Putamen (tissue), 1 donor: ENCODE data around the gene ILDR2.
A peak's percentile ranks its signal among the peaks of the same experiment; 100 is the strongest.
"Not testable (repeated sequence)": the region's sequence is repeated elsewhere in the genome, so short reads cannot be mapped to it uniquely, and the experiment has no call there.

ENCODE experiments used
- DNase-seq: peaks from one replicate; pipeline ENCODE4 v3.0.0-alpha.2; 2016; ENCODE audit warnings: low spot score

Gene ILDR2

DNA sequence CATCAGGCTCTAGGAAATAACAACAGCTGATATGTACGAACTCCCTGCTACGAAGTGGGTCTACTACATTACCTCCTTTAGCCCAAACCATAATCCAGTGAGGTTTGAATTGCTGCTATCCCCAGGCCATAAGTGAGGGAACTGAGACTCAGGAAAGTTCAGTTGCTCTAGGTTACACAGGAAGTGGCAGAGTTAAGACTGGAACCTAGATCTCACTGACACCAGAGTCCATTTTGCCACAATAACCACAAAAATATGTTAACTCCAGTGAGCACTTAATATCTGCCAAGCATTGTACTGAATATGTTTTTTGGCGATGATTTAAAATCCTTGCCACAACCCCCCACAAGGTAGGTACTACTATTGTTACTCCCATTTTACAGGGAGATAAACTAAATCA, 90.4 kb downstream of the ILDR2 start:
- DNase-seq = no peak

DNA sequence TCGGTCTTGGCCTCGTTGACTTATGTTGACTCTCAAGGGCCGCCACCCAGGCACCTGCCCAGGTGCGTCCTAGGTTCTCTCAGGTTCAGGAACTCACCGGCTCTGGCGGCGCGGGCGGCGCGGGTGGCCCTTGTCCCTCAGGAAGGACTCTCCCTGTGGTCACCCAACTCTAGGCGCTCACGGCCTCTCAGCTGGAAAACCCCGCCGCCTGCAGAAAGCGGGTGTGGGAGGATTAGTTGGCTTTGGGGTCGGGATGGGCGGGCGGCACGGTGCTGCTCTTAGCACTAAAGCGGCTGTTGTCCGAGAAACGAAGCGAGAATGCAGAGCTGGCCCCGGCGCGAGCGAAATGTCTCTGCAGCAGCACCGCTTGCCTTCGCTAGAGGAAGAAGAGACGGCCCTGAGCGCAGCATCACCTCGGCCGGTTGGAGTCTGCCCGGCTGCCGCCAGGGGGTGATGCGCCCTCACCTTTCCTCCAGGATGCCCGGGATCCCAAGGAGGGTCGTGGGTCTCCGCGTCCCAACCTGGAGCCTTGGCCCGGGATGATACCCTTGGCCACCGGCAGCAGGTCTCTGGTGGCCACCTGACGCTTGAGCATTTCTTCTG, 91.2 kb downstream of the ILDR2 start:
- DNase-seq = peak; percentile 32

- DNase-seq = no peak
Measured at GRCh38 chr1:166882893-166883292, 92.4 kb downstream of the ILDR2 start.

DNA sequence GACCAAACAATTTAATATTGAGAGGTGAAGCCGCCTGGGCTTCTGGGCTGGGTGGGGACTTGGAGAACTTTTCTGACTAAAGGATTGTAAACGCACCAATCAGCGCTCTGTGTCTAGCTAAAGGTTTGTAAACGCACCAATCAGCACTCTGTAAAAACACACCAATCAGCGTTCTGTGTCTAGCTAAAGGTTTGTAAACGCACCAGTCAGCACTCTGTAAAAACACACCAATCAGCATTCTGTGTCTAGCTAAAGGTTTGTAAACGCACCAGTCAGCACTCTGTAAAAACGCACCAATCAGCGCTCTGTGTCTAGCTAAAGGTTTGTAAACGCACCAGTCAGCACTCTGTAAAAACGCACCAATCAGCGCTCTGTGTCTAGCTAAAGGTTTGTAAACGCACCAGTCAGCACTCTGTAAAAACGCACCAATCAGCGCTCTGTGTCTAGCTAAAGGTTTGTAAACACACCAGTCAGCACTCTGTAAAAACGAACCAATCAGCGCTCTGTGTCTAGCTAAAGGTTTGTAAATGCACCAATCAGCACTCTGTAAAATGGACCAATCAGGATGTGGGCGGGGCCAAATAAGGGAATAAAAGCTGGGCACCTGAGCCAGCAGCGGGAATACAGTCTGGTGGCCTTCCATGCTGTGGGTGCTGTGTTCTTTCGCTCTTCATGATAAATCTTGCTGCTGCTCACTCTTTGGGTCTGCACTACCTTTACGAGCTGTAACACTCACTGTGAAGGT, 97.0 kb downstream of the ILDR2 start:
- DNase-seq = not testable (repeated sequence)

DNA sequence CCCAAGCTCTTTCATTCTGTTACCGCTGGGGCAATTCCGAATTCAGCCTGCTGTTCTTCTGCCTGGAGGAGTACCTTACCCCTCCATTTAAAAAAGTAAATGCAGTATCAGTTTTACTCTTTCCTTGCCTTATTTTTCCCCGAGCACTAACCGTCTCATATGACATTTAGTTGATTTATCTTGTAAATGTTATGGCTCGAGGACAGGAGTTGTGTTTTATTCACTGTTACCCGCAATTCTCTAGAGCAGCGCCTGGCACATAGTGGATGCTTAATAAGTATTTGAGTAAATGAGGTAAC, 98.9 kb downstream of the ILDR2 start:
- DNase-seq = no peak

DNA sequence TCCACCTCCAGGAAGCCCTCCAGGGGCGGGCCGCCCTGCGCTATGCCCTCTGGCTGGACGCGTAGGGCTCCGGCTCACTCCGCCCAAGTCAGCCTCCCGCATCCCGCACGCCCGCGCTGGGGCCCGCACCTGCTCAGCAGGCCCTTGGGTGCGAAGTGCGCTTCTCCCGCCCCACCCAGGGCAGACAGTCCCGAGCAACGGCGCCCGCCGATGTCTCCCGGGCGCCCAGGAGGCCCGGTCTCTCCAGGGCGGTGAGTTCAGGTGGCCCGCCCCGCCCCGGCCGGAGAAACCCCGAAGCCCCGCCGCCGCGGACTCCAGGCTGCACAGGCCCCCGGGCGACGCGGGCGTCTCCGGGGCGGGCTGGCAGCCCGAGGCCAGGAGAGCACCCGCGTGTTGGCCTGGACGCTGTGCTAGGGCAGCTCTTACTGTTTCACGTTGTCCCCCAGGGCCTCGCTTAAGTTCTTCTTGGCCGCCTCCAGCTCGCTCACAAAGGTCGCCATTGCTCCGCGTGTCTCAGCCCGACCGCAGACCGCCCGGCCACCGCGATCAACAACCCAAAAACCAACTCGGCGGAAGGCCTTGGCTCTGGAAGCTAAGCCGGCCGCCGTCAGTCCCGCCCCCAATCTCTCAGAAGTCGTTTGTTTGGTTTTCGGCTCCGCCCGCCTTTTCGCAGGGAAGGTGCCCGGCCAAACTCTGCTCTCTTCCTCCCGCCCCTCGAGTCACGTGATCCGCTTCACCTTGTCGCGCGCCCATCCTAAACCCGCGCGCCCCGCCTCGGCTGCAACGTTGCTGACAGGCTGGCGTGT, 99.4 kb downstream of the ILDR2 start, which contains the start of gene TADA1:
TSS of gene TADA1 (minus strand) at position 531 of the 806 bp plus-strand sequence. CDS start at position 500, 31 bp downstream.
- peak; percentile 98 for DNase-seq

- DNase-seq = no peak
Measured at GRCh38 chr1:166875302-166875733, 100.0 kb downstream of the ILDR2 start.

GRCh38 chr1:166874464-166874863, 100.9 kb downstream of the ILDR2 start:
- DNase-seq = no peak

- no peak for DNase-seq
Measured at GRCh38 chr1:166870584-166870983, 104.8 kb downstream of the ILDR2 start.

DNA sequence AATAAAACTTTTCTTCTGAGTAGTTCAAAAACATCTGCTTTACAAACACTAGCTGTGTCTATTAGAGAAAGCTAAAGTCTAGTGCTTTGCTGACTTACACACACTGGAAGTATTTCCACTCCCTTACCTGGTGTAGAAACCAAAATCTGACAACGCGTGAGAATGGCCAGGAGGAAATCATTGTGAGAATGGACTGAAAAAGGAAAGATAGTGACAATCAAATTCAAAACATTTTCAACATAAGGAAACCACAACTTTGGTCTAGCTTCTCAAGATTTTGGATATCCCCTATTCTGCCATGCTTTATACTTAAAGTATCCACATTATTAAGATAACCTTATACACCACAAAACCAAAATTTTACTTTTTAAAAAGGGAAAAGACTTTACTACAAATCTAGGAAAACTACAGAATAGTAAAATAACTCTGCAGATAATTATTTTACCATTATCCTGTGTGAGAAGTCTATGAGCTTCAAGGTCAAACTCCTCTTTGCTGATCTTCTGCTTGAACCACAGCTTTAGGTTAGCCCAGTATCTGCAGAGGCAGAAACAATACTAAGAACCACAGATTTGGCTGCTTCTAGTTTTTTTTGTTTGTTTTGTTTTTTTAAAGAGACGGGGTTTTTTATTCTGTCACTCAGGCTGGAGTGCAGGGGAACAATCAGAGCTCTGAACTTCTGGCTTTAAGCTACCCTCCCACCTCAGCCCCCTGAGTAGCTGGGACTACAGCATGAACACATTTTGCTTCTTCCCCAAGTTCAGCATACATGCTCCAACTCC, 105.8 kb downstream of the ILDR2 start:
- no peak for DNase-seq

DNA sequence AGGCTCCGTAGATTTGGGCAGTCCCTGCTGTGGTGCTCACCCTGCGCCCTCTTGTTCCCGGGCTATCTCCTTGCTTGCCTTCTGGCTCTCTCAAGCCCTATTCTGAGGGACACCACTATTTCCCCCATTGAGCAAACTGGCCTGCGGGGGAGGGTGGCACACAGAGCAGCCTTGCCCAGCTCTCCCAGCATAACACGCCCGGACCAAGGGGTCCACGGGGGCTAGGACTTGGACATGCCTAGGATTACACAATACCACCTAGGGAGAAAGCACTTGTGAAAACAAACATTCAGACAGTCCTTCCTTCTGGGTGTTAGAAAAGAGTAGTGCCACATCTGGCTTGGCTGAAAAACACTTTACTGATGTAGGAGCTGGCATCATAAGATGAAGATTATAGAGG, 106.7 kb downstream of the ILDR2 start:
- DNase-seq = no peak

- no peak for DNase-seq
Measured at GRCh38 chr1:166865926-166866325, 109.4 kb downstream of the ILDR2 start.

- no peak for DNase-seq
Measured at GRCh38 chr1:166859597-166859996, 115.7 kb downstream of the ILDR2 start.

- peak; percentile 87 for DNase-seq
Measured at GRCh38 chr1:166858726-166859419, 116.5 kb downstream of the ILDR2 start.
